WTC11 (cell line): Measurements from ENCODE around the gene SLC4A8.

Experiments
- FOXP4 ChIP-seq: sonication (generic); formaldehyde crosslinking; IDR thresholded peaks from 2 replicates; pipeline ENCODE4 v1.8.0; 2022; ENCODE audit warnings: mild to moderate bottlenecking, missing genetic modification reagents
- GRHL2 ChIP-seq: fragments of 250-450 bp; sonication (Bioruptor Pico); IDR thresholded peaks from 2 replicates; pipeline ENCODE4 v1.8.0; 2022; ENCODE audit warnings: mild to moderate bottlenecking, moderate library complexity; ENCODE audit not compliant: insufficient replicate concordance, severe bottlenecking
- MXD4 ChIP-seq: fragments of 250-450 bp; sonication (Bioruptor Pico); IDR thresholded peaks from 2 replicates; pipeline ENCODE4 v1.8.0; 2021; ENCODE audit warnings: mild to moderate bottlenecking, moderate library complexity, borderline replicate concordance
- OVOL2 ChIP-seq: fragments of 250-450 bp; sonication (Bioruptor Pico); IDR thresholded peaks from 2 replicates; pipeline ENCODE4 v1.9.0; 2021; ENCODE audit warnings: mild to moderate bottlenecking, borderline replicate concordance
- TEAD1 ChIP-seq: sonication (generic); formaldehyde crosslinking; IDR thresholded peaks from 2 replicates; pipeline ENCODE4 v1.8.0; 2022; ENCODE audit warnings: mild to moderate bottlenecking, missing genetic modification reagents

- TF ChIP-seq TEAD1, result no peak
- no peak for TF ChIP-seq GRHL2 (CRISPR knock-in tag)
- no peak for TF ChIP-seq OVOL2
- no peak for TF ChIP-seq FOXP4 (CRISPR knock-in tag)
- TF ChIP-seq MXD4 (CRISPR knock-in tag), result no peak
These were observed 103.3 kb downstream of the SLC4A8 start for GRCh38 chr12:51527966-51528365.
